Measurements from ENCODE around the gene NUP37.
A peak's percentile ranks its signal among the peaks of the same experiment; 100 is the strongest.

The NUP37 gene

DNA sequence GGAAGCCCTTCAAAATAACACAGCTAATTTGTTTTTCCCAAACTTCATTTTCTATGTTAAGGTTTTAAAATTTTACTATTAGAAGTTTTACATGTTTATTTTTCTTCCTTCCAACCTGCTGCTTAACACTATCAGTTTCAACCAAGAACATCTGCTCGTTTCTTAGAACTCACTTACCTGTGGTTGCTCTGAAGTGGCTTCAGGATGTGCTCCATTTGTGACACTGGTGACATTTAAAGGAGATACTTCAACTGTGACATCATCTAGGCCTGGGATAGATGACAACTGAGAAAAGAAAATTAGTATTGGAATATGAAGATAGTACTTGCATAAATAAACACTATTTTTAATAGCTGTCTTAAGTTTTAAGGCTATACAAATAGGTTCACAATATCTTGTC lies 76.0 kb downstream of the NUP37 start:
- no peak for DNase-seq (ENCODE audit: low read depth)
- no peak overlapping the region for H3K4me3 ChIP-seq (ENCODE audit: low read length)
- TF ChIP-seq, protein P1, sequence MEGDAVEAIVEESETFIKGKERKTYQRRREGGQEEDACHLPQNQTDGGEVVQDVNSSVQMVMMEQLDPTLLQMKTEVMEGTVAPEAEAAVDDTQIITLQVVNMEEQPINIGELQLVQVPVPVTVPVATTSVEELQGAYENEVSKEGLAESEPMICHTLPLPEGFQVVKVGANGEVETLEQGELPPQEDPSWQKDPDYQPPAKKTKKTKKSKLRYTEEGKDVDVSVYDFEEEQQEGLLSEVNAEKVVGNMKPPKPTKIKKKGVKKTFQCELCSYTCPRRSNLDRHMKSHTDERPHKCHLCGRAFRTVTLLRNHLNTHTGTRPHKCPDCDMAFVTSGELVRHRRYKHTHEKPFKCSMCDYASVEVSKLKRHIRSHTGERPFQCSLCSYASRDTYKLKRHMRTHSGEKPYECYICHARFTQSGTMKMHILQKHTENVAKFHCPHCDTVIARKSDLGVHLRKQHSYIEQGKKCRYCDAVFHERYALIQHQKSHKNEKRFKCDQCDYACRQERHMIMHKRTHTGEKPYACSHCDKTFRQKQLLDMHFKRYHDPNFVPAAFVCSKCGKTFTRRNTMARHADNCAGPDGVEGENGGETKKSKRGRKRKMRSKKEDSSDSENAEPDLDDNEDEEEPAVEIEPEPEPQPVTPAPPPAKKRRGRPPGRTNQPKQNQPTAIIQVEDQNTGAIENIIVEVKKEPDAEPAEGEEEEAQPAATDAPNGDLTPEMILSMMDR (conservative IDR thresholded peaks at IDR 0.05; ENCODE audit: low read depth, low read length), result no peak

DNA sequence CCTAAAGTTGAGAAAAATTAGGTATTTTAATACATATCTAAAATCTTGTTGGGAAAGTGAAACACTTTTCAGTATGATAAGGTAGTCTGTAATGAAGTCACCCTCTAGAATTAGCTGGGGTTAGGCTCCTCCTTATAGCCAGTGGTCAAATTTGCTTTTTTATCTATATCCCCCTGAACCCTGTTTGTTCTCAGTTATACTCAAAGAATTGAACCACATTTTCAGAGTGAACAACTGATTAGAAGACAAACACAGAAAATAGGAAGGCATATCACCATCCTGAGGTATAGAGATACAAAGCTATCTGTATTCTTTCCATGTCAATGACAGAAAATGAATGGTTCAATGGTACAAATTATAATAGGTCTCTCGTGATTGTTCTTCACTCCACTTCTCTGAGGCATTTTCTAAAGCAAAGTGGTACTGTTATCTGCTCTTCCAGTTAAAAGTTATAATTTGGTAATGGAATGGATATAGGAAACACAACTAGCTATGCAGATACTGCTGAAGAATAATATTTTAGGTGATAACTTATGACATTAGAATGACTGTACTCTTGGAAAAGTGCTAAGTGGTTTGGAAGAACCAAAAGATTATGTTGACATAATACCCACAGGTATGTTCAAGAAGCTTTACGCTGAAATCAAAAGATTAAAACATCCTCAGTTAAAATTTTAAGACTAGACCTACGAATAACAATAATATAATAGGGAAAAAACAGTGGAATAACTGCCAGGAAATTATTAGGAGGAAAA lies 85.7 kb downstream of the NUP37 start:
- H3K4me3 ChIP-seq (ENCODE audit: low read length), result no peak overlapping the region
- no peak for DNase-seq (ENCODE audit: low read depth)
- TF ChIP-seq, protein P1 (conservative IDR thresholded peaks at IDR 0.05; ENCODE audit: low read depth, low read length), result no peak

DNA sequence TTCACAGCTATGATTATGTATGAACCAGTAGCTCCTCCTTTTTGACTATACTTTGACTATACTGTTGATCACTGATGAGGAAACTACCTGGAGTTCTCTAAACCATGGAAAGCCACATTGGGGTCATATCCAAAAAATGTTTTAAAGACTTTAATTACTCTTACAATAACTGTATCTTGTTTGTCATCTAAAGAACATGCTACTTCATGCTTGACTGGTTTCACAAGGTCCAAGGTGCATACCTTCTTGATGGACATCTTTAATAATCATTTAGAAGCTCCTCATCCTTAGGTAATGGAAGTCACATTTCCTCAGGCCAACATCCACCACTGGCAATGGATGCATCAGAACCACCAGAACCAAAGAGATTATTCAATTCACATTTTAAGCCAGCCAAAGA lies 88.1 kb downstream of the NUP37 start:
- TF ChIP-seq, protein P1 (conservative IDR thresholded peaks at IDR 0.05; ENCODE audit: low read depth, low read length), result no peak
- H3K4me3 ChIP-seq (ENCODE audit: low read length), result no peak overlapping the region
- DNase-seq (ENCODE audit: low read depth), result no peak

GRCh38 chr12:102029141-102029540 lies 90.8 kb downstream of the NUP37 start:
- TF ChIP-seq, protein P1 (conservative IDR thresholded peaks at IDR 0.05; ENCODE audit: low read depth, low read length), result no peak
- no peak overlapping the region for H3K4me3 ChIP-seq (ENCODE audit: low read length)
- no peak for DNase-seq (ENCODE audit: low read depth)

- no peak for DNase-seq (ENCODE audit: low read depth)
- TF ChIP-seq, protein P1 (conservative IDR thresholded peaks at IDR 0.05; ENCODE audit: low read depth, low read length), result no peak
- no peak overlapping the region for H3K4me3 ChIP-seq (ENCODE audit: low read length)
These were observed 93.2 kb downstream of the NUP37 start for GRCh38 chr12:102026728-102027127.

DNA sequence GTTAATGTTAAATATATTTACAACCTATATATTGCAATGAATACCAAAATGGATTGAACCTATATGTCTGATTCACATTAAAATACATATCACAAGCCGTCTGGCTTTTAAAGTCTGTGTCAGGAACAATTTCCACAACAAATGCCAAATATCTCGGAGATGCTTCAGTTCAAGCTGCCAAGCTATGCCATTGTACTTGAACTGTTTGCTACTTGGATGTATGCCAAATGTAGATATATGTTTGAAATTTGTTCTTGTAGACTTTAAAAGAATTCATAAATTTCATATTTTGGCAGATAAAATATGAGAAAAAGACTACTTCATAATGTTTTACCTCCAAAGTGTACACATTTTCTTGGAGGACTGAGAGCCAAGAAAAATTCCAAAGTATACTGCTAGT lies 95.1 kb downstream of the NUP37 start:
- no peak overlapping the region for H3K4me3 ChIP-seq (ENCODE audit: low read length)
- peak; percentile 2 for DNase-seq (ENCODE audit: low read depth)
- TF ChIP-seq, protein P1 (conservative IDR thresholded peaks at IDR 0.05; ENCODE audit: low read depth, low read length), result no peak

DNA sequence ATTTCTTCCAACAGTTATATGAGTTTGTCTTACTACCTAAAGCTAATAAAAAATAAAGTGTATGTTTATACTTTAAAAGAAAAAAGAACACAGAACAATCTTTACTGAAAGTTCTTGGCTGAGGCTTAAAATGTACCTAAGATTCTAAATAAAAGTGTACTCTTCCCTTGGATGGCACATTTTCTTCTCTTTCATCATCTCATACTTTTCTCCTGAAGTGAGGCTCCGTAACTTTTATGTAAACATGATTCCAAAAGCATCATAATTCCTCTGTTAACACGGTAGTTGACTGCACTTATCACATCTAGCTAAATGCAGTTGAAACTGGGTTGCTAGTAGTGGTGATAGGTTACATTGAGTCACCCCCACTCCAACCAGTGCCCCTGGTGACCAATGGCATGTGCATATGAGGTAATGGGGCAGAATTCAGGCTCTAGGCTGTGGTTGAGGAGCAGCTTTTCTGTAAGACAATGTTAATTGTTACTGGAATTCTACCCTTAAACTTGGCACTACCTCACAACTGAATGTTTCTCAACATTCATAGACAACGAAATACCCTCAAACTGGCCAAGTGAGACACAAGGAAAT lies 96.5 kb downstream of the NUP37 start:
- no peak overlapping the region for H3K4me3 ChIP-seq (ENCODE audit: low read length)
- TF ChIP-seq, protein P1 (conservative IDR thresholded peaks at IDR 0.05; ENCODE audit: low read depth, low read length), result no peak
- peak; percentile 4 for DNase-seq (ENCODE audit: low read depth)
